ENCODE data around the gene PRKACA.

GRCh38 chr19:14158276-14159023 lies 40.9 kb upstream of the PRKACA start:
- TF ChIP-seq EZH2phosphoT487 (IDR thresholded peaks at IDR 0.05; ENCODE audit: insufficient read depth, low read depth) = no peak
- no peak for TF ChIP-seq EZH2 (IDR thresholded peaks at IDR 0.05; ENCODE audit: insufficient read depth, poor library complexity, severe bottlenecking)

All from GM23248 (cell line).